SW480 (cell line): Measurements from ENCODE around the gene ZCCHC8.
"Not testable (repeated sequence)": the region's sequence is repeated elsewhere in the genome, so short reads cannot be mapped to it uniquely, and the experiment has no call there.

Experiments used
- DNase-seq: peaks from one replicate; pipeline ENCODE4 v3.0.0-alpha.2; 2016; ENCODE audit warnings: low spot score

The ZCCHC8 gene

DNA sequence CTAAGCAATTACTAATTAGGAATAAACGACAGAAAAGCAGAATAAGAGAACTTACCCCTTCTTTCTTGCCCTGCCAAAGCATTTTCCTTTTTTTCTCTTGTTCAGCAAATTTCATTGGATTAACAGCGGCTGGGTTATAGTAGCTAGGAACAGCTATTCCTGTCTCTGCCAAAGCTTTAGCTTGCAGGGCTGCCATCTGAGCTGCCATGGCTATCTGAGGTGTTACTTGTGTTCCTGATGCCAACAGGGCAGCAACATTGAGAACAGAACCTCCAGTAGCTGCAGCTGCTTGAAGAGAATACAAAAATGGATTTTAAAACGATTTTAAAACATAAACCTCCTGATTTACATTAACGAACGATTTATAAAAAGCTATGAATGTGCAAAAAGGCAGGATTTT lies 7.4 kb upstream of the ZCCHC8 start:
- no peak for DNase-seq

DNA sequence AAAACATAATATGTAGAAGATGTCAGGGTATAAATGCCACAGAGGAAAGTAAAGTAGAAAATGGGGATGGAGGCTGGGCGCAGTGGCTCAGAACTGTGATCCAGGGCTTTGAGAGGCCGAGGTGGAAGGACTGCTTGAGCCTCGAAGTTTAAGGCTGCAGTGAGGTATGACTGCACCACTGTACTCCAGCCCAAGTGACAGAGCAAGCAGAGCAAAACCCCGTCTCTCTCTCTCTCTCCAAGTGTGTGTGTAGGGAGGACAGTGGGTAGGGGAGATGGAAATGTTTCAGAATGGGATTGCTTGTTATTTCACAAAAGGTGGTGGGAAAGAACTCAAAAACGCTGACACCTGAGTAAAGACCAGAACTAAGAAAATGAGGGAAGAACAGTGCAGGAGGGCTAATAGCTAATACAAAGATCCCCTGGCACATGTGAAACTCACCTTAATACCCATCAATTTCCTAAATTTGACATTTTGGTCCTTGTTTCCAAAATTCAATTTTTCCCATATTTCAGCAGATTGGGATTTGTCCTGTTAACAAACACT lies 5.7 kb upstream of the ZCCHC8 start:
- no peak for DNase-seq

DNA sequence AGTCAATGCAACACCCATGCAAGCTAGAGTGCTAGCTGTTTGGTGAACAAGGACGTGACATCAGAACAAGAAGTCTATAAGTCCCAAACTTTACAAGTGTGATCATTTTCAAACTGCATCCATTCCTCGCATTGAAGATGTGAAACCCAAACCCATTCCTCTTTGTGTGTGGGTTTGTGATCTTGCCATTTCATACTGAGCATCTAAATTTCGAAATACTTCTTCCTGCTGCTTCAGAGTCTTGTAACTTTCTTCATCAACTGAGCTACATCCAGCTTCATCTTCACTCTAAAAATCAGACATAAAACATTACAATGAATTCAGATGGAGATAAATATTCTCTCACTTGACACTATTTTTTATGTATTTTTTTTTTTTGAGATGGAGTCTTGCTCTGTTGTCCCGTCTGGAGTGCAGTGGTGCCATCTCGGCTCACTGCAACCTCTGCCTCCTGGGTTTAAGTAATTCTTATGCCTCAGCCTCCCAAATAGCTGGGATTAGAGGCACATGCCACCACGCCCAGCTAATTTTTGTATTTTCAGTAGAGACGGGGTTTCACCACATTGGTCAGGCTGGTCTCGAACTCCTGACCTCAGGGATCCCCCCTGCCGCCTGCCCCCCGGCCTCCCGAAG lies 4.8 kb upstream of the ZCCHC8 start:
- no peak for DNase-seq

DNA sequence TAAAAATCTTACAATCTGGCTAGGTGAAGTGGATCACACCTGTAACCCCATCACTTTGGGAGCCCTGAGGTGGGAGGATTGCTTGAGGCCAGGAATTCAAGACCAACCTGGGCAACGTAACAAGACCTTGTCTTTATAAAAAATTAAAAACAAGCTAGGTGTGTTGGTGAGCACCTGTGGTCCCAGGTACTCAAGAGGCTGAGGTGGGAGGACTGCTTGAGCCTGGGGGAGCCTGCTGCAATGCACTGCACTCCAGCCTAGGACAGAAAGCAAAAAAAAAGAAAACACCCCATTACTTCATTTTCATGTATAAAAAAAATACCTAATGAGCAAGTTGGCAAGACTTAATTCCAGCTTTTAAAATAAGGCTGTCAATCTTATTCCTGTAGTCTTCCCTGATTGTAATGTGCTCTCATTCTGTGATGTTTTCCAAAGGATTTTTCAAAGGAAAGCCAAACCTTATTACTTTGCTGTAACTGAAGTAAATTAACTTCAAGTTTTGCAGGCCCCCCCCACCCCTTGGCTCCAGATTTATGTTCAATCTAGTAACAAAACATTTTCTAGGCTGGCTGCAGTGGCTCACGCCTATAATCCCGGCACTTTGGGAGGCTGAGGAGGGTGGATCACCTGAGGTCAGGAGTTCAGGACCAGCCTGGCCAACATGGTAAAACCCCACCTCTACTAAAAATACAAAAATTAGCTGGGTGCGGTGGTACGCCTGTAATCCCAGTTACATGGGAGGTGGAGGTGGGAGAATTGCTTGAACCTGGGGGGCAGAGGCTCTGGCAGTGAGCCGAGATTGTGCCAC lies 3.3 kb upstream of the ZCCHC8 start:
- DNase-seq = no peak

DNA sequence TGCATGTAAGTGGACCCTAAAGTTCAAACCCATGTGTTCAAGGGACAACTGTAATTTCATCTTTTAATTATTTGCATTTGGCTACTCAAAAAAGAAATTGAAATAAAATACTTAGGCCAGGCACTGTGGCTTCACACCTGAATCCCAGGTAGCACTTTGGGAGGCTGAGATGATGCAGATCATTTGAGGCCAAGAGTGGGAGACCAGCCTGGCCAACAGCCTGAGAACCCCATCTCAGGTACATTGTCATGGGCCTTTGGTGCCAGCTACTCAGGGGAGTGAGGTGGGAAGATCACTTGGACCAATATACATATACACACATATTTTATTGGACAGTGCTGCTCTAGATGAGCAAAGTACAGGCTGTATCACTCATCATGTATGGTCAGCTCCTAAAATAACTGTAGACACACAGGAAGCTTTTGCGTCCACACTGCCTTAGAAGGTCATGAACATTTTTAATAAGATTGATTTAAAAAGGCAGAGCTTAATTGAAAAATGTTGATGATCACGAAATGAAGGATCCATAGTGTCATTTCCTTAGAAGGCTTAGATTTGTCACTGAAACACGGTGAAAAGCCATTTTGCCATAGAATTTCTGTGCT lies 2.5 kb upstream of the ZCCHC8 start:
- DNase-seq = no peak

DNA sequence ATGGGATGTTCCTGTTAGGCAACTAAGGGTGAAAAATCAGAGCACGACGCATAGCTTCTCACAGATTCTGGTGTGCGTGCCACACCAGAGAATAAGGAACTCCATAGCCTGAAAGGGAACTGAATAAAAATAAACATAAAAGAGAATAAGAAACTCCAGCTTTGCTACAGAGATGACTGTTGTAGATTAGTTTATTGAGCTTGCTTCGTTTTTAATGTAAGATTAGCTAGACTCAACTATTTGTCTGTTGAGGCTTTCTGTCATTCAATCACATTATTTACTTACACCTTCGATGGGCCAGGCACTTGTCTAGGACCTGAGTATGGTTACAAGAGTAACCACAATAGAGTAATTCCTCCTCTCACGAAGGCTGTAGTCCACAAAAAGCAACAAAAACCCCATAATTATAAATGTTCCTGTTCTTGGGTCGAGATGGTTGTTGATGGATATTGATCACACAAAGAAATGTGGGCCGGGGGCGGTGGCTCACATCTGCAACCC lies 807 bp upstream of the ZCCHC8 start:
- DNase-seq = no peak

DNA sequence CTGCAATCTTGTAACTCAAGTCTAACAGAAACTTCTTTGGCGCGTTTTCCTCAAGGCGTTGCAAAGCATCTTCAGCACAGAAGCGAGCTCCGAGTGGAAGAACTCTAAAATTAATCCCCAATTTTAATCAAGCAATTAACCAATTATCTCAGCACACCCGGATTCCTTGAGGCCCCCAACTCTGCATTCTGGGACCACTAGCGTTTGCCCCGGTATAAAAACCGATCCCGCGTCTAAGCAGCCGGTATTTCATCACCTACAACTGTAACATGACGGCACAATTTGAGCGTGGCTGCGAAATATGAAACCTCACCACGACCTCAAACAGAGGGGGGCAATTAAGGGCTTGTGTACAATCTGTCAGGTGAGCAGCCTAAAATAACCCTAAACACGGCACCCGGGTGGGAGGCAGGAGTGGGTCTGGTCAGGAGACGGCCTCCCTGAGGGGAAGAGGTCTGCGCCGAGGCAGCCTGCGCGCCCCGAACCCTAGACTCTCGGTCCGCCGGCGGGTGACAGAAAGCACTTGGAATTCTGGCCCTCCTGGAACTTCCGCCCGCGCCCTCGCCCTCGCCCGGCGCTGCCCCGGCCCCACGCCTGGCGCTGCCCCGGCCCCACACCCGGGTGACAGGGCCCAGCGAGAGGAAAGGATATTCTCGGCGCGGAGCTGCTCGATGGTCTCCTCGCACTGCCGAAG lies 594 bp downstream of the ZCCHC8 start:
- DNase-seq = peak; percentile 69

DNA sequence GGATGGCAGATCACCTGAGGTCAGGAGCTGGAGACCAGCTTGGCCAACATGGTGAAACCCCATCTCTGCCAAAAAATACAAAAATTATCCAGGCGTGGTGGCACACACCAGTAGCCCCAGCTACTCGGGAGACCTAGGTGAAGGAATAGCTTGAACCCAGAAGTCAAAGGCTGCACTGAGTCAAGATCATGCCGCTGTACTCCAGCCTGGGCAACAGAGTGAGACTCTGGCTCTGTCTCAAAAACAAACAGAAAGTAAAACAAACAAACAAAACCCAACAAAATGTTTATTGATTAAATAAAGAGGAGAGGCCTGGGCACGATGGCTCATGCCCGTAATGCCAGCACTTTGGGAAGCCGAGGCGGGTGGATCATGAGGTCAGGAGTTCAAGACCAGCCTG lies 5.5 kb downstream of the ZCCHC8 start:
- DNase-seq = no peak

DNA sequence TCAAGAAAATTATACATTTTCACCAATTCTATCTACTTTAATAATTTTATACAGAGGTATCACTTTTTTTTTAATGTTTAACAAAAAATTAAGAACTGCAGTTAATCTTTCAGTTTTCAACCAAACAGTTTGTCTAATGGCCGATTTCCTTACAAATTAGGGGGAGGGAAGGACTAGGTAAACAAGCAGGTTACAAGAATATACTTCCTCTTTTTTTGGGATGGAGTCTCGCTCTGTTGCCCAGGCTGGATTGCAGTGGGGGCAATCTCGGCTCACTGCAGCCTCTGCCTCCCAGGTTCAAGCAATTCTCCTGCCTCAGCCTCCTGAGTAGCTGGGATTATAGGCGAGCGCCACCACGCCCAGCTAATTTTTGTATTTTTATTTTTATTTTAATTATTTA lies 7.5 kb downstream of the ZCCHC8 start:
- not testable (repeated sequence) for DNase-seq

DNA sequence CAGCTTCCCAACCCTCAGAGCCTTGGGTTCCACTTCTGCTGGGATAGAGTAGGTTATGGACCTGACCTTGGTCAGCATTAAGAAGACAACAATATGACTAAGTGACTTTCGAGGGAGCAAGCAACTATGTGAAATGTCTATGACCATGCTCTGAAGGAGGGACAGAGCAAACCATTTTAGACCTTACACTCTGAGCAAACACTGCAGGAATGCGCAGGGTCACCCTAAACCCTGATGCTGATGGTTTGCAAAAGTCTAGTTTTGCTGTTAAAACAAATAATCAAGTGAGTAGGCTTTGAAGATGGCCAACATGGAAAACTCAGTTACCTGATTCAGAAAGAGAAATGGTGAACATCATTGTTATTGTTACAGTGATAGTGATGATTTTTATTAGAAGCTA lies 8.7 kb downstream of the ZCCHC8 start:
- DNase-seq = no peak

DNA sequence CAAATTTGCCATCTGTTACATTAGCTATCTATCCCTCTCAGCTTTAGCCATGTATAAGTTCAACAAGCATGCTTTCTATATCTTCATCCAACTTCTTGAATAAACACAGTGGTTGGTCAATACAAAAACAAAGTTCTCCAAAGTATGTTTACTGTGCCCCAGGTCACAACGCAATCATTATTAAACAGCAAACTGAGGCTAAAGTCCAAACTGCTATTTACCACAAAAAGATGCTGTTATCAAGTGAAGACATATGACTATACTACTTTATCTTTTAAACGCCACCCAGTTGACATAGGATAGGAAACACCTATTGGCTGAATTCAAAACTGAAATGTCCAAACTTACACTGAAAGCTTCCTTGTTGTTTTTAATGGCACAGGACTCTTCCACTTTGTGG lies 11.7 kb downstream of the ZCCHC8 start:
- DNase-seq = no peak

DNA sequence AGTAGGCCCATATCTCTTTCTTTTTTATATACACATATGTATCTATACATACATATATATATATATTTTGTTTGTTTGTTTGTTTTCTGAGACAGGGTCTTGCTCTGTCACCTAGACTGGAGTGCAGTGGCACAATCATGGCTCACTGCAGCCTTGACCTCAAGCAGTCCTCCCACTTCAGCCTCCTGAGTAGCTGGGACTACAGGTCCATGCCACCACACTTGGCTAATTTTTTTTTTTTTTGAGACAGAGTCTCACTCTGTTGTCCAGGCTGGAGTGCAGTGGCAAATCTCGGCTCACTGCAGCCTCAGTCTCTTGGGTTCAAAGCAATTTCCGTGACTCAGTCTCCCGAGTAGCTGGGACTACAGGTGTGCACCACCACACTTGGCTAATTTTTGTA lies 12.9 kb downstream of the ZCCHC8 start:
- DNase-seq = not testable (repeated sequence)

DNA sequence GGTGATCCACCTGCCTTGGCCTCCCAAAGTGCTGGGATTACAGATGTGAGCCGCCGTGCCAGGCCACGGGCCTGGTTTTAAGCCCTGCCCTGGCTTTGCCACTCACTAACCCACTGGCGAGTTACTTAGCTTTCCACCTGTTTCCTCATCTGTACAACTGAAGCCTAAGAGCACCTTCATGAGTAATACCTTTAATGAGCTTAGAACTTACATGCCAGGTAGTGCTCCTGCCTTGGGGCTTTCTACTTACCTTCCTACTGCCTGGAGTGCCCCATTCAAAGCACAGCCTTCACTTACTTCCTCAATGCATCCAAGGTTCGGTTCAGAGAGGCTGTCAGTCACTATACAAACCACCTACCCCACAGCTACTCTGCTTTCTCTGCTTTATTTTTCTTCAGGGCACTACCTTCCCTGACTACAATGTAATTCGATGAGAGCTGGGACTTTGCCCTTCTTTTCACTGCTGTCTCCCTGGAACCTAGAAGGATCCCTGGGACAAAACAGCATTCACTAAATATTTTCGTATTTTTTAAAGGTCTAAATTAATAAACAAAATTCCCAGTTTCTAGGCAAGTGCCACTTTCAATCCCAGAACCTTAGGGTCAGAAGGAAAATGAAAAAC lies 13.8 kb downstream of the ZCCHC8 start:
- no peak for DNase-seq

DNA sequence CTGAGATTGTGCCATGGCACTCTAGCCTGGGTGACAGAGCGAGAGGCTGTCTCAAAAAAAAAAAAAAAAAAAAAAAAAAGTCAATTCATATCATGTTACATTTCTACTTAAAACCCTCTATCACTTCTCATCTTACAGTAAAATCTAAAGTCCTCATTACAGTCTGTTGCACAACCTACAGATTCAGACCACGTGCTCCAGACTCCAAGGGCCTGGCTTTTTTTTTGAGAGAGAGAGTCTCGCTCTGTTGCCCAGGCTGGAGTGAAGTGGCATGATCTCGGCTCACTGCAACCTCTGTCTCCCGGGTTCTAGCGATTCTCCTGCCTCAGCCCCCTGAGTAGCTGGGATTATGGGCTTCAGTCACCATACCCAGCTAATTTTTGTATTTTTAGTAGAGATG lies 14.4 kb downstream of the ZCCHC8 start:
- DNase-seq = not testable (repeated sequence)

DNA sequence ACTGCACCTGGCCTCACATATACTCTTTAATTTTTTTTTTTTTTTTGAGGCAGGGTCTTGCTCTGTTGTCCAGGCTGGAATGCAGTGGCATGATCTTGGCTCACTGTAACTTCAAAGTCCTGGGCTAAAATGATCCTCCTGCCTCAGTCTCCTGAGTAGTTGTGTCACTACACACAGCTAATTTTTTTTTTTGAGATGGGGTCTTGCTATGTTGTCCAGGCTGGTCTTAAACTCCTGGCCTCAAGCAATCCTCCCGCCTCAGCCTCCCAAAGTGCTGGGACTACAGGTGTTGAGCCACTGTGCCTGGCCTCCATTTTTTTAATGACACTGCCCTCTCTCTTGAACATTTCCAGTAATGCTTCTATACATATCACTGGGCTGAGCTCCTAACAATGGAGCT lies 16.3 kb downstream of the ZCCHC8 start:
- not testable (repeated sequence) for DNase-seq

DNA sequence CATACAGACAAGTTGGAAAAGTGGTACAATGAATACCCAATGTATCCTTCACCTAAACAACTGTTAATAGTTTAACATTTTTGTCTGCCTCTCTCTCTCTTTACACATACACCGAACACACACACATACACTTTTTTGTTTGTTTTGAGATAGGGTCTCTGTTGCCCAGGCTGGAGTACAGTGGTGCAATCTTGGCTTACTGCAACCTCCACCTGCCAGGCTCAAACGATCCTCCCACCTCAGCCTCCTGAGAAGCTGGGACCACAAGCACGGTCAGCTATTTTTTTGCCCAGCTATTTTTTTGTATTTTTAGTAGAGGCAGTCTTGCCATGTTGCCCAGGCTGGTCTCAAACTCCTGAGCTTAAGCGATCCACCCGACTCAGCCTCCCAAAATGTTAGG lies 16.8 kb downstream of the ZCCHC8 start:
- no peak for DNase-seq

DNA sequence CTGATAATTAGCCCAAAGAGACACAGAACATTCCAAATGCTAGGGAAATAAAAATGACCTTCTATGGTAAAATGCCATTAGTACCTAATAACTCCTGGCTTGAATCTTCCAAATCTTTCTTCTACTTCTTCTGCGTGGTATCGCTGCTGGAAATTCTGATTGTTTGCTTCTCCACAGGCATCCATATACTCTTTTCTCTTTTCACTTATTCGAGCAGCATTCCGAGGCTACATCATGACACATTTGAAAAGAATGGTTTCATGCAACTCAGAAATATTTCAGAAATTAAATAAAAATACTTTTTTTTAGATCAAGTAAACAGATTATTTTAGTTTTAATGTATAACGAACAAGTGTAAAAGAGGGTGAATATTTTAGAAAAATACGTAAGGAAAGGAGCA lies 18.9 kb downstream of the ZCCHC8 start:
- DNase-seq = no peak

DNA sequence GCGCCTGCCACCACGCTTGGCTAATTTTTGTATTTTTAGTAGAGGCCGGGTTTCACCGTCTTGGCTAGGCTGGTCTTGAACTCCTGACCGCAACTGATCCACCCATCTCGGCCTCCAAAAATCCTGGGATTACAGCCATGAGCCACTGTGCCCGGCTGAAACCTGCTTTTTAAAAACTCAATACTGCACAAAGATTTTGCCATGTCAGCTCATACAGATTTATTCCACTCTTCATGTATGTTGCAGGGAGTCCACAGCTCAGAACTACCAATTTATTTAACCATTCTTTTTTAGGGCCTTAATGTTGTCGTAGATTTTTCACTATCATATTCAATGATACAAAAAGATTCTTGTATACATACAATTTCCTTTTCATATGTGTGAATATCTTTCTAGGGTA lies 20.0 kb downstream of the ZCCHC8 start:
- DNase-seq = no peak

DNA sequence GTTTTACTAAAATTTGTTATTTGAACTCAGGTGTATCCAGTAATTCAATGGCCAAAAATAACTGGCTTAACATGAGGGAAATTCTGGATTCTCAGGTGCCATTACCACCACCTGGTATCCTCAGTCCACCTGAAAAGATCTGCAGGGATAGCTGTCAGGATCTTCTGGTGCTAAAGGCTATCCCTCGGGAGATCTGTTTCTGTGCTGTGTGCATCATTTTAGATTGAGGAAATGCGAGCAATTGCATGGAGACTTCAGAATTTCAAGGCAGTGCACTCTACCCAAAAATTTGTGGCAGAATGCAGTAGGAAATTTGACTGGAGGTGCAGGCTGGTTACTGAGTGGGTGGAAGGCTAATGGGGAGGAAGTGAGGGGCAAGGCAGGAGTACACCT lies 26.4 kb downstream of the ZCCHC8 start:
- DNase-seq = no peak

DNA sequence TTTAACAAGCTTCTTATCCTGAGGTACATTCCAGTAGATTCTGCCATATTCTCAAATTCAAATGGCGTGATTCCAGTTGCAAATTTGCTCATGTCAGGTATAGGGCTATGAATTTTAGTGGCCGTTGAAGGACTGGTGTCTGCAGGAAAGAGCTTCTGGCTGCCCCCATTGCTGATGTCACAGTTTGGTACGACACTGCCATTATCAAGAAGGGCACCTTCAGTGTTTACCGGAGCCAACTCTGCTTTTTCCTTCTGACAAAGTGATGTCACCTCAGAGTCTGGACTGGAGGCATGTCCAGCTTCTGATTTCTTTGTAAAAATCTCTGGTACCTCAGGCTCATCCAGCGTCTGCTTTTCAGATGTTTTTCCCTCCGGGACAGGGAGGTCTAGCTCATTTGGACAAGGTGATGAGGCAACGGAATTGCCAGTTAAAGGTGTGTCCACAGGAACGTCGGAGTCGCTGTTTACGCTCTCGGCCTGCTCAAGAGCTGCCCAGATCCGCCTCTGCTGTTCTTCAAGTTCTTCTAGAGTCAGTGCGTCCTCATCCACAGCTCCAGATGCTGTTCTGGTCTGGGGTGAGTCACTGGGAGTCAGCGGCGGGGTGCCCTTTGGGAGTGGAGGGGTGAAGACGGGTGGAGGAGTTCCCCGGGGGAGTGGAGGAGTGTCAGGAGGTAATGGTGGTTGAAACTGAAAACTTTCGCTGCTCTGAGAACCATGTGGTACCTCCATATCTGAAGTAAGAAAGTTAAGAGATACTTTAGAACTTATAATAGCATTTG lies 27.0 kb downstream of the ZCCHC8 start:
- DNase-seq = no peak
